Adrenal gland (tissue), 5 donors: ENCODE measurements around the gene GALNT9.

Experiments
- CTCF ChIP-seq, 6 experiments: fragments of 450-650 bp in 4 of 6; fragments of 200-600 bp in 2 of 6; sonication (generic) in 1 of 6; IDR thresholded peaks; 1 replicate in 5 of 6; 2 replicates in 1 of 6; pipeline versions ENCODE4 v1.5.1 to v1.8.0; 2016 to 2021; ENCODE audit warnings: antibody characterized with exemption in 6 of 6, mild to moderate bottlenecking in 2 of 6, moderate library complexity in 1 of 6
- POLR2A ChIP-seq, 2 donors: fragments of 450-650 bp; IDR thresholded peaks; one replicate each; pipeline ENCODE4 v1.6.1; 2017; ENCODE audit warnings: antibody characterized with exemption in 2 of 2, mild to moderate bottlenecking in 2 of 2, moderate library complexity in 1 of 2
- donor health status: DM: no; HTN: no; CAD: no.

DNA sequence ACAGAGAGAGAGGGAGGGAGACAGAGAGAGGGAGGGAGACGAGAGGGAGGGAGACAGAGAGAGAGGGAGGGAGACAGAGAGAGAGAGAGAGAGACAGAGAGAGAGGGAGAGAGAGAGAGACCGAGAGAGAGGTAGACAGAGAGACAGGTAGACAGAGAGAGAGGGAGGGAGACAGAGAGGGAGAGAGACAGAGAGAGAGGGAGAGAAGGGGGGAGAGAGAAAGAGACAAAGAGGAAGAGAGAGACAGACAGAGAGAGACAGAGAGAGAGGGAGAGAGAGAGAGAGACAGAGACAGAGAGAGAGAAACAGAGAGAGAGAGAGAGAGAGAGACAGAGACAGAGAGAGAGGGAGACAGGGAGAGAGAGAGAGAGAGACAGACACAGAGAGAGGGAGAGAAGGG is 47.8 kb upstream of the GALNT9 start:
- TF ChIP-seq CTCF (IDR thresholded peaks at IDR 0.05), result no peak
- no peak for TF ChIP-seq POLR2A (IDR thresholded peaks at IDR 0.05)
